ENCODE results near the gene SPINT2. TPM values are rescaled to one million over a fixed set of nuclear protein-coding genes. Genes with fewer than 3 reads are reported as not detected.

SPINT2 gene
- total and polyA plus RNA-seq, 2 donors (not counting 1 experiment from before 2014, with no cell fraction given): 50.0 to 70.0 TPM

- H3K9ac ChIP-seq (ENCODE audit: low read length): no peak overlapping the region
Observed at GRCh38 chr19:38266981-38267597, 2.7 kb downstream of the SPINT2 start.

More at GRCh38 chr19:38266981-38267597, 2.7 kb downstream of the SPINT2 start:
- Histone ChIP-seq H3K79me2 (ENCODE audit: control insufficient read depth, insufficient read depth, low read length) (peaks cover 65% of the 10 kb centered on the region), H3K4me3 (ENCODE audit: control extremely low read depth in 1 of 5, extremely low read depth in 1 of 5, insufficient read depth in 1 of 5, low read depth in 2 of 5, low read length in 4 of 5) (no peak overlapping the region), H3K27ac (ENCODE audit: low read length in 2 of 2) (no peak overlapping the region), H4K20me1 (ENCODE audit: control insufficient read depth, insufficient read depth, low read length, poor library complexity, severe bottlenecking) (peaks cover 12% of the 10 kb centered on the region), H3K36me3 (replicated peaks in 1 of 2; ENCODE audit: control extremely low read depth in 1 of 2, control insufficient read depth in 1 of 2, extremely low read depth in 1 of 2, insufficient read depth in 2 of 2, low read length in 1 of 2) (no peaks in the 10 kb centered on the region), H2AFZ (ENCODE audit: insufficient read depth, low read depth, low read length, poor library complexity, severe bottlenecking) (no peak overlapping the region), H3K9me3 (ENCODE audit: control extremely low read depth in 1 of 3, control insufficient read depth in 2 of 3, insufficient read depth in 1 of 3, low read length in 2 of 3) (no peaks in the 10 kb centered on the region), H3K27me3 (replicated peaks in 1 of 4; ENCODE audit: control extremely low read depth in 1 of 4, control insufficient read depth in 3 of 4, insufficient read depth in 4 of 4, low read length in 3 of 4) (no peaks in the 10 kb centered on the region), H3K4me2 (replicated peaks; ENCODE audit: low read depth, low read length, poor library complexity, severe bottlenecking) (no peak overlapping the region), H3K4me1 (ENCODE audit: control insufficient read depth in 2 of 2, insufficient read depth in 2 of 2, low read length in 2 of 2) (peaks cover 20 to 26% of the 10 kb centered on the region in 2 donors)
- intact Hi-C loops (cut with micrococcal nuclease): no loop called here
- Mint-ChIP-seq H3K27ac (peak overlapping the region; percentile 4), H3K9me3 (ENCODE audit: insufficient read depth) (no peaks in the 10 kb centered on the region), H3K27me3 (no peaks in the 10 kb centered on the region), H3K4me1 (peaks cover 42% of the 10 kb centered on the region), H3K4me3 (peak overlapping the region; percentile 1)
- DNase-seq (no peak), ATAC-seq (ENCODE audit: low read depth) (no peak)
- WGBS (ENCODE audit: insufficient coverage): 90% methylated on average over 12 of the region's 12 CpGs
- TF ChIP-seq EZH2 (IDR thresholded peaks at IDR 0.05; ENCODE audit: borderline replicate concordance, insufficient read depth, low read depth, low read length, poor library complexity, severe bottlenecking) (no peak), CTCF (IDR thresholded peaks at IDR 0.05) (no peak)
- CTCF ChIA-PET: interaction anchor here (0.6 to 1.0 kb wide), 4 partner anchors 40 to 370 kb away, joined by 3 to 5 read pairs (median 3); partner anchors contain the start of gene FAM98C
- POLR2A ChIA-PET: interaction anchor here (0.7 kb wide), 1 partner anchor 60 kb away, joined by 3 read pairs; no protein-coding TSS in a partner anchor

All from B cell (primary cell).